ENCODE measurements around the gene CAPN8. TPM values are rescaled to one million over a fixed set of nuclear protein-coding genes. Genes with fewer than 3 reads are reported as not detected.
A peak's percentile ranks its signal among the peaks of the same experiment; 100 is the strongest.

The CAPN8 gene
- total and polyA plus RNA-seq, 11 donors: not detected

DNA sequence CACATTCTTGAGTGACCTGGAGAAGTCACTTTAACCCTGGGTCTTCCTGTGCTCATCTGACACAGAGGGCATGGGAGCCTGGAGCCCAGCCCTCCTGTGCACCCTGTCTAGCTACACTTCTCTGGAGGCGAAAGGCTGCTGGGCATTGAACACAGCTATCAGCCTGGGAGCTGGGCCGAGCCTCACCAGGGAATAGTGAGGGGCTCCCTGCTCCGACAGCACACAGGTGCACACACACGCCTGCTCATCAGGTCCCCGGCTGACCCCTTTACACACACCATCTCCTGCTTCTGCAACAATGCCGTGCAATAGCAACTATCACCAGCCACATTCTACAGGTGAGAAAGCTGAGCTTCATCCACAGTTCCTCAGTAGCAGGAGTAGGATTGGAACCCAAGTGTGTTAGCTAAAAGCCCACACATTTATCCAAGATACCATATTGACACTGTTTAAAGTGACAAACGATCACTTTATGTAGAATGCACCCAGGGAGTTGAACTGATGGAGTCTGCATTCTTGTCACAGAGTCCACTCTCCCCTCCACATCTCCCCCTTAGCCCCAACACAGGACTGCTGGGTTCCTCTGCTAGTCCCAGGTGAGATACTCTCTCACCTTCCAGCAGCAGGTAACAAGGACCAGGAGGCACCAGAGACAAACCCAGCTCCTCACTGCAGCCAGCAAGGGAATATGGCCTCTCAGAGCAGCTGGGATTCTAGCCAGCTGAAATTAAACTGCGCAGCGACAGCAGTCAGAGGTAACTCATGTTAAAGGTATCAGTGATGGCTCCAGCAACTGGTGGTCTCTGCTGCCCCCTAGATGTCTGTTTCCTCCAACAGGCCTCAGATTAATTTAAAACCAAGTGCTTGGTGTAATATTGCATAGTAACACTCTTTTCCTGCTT is 18.3 kb upstream of the CAPN8 start:
- Histone ChIP-seq H3K9me3 (no peaks in the 10 kb centered on the region), H3K27me3 (peaks cover 0 to 9% (median 0%) of the 10 kb centered on the region in 9 donors), H3K27ac (no peak overlapping the region), H3K4me1 (peaks cover 0 to 4% (median 0%) of the 10 kb centered on the region in 12 donors), H3K4me3 (no peak overlapping the region), H3K36me3 (no peaks in the 10 kb centered on the region)
- TF ChIP-seq CTCF (IDR thresholded peaks at IDR 0.05) (peak; percentile 34 to 70 (median 59)), POLR2A (IDR thresholded peaks at IDR 0.05) (no peak)
- intact Hi-C loops (cut with DNase I): loop anchor here in 9 of 10 donors (2.0 to 10.0 kb wide), 5 partner anchors 549 to 949 kb away; partner anchors contain the start of gene FAM177B (in 2 of the 9)
- ATAC-seq (peak; percentile 26 to 67 (median 44)), DNase-seq (peak in 4 of 5 donors; percentile 21 to 51 (median 34))
- 58 to 68% (median 65%) methylated on average over 7 to 9 of the region's 9 CpGs for WGBS, 4 donors

GRCh38 chr1:223682502-223682901 is 17.0 kb upstream of the CAPN8 start:
- ATAC-seq (no peak), DNase-seq (no peak)
- Histone ChIP-seq H3K4me3 (no peak overlapping the region), H3K27me3 (peaks cover 0 to 8% (median 0%) of the 10 kb centered on the region in 9 donors), H3K36me3 (no peaks in the 10 kb centered on the region), H3K27ac (no peak overlapping the region), H3K9me3 (no peaks in the 10 kb centered on the region), H3K4me1 (peaks cover 0 to 4% (median 0%) of the 10 kb centered on the region in 12 donors)
- WGBS, 4 donors: 85 to 90% (median 85%) methylated on average over 3 of the region's 3 CpGs
- no peak for TF ChIP-seq POLR2A (IDR thresholded peaks at IDR 0.05)
- no peak for TF ChIP-seq CTCF (IDR thresholded peaks at IDR 0.05)
- intact Hi-C loops (cut with DNase I): loop anchor here in 6 of 10 donors (5.0 to 10.0 kb wide), 3 partner anchors 550 to 948 kb away; partner anchors contain the start of gene FAM177B (in 2 of the 6)

GRCh38 chr1:223680188-223680587 is 14.7 kb upstream of the CAPN8 start:
- WGBS, 4 donors: 95 to 98% (median 95%) methylated on average over 2 of the region's 2 CpGs
- Histone ChIP-seq H3K27me3 (peaks cover 0 to 8% (median 0%) of the 10 kb centered on the region in 9 donors), H3K4me3 (no peak overlapping the region), H3K27ac (no peak overlapping the region), H3K4me1 (peaks cover 0 to 4% (median 0%) of the 10 kb centered on the region in 12 donors), H3K9me3 (peaks cover 0 to 3% (median 0%) of the 10 kb centered on the region in 12 donors), H3K36me3 (no peaks in the 10 kb centered on the region)
- TF ChIP-seq POLR2A (IDR thresholded peaks at IDR 0.05) (no peak), CTCF (IDR thresholded peaks at IDR 0.05) (no peak)
- intact Hi-C loops (cut with DNase I): loop anchor here in 6 of 10 donors (5.0 to 10.0 kb wide), 3 partner anchors 548 to 945 kb away; partner anchors contain the start of gene FAM177B (in 2 of the 6)
- DNase-seq: no peak
- no peak for ATAC-seq

GRCh38 chr1:223678841-223679240 is 13.3 kb upstream of the CAPN8 start:
- ATAC-seq (no peak), DNase-seq (no peak)
- intact Hi-C loops (cut with DNase I): no loop called here
- H3K4me1 ChIP-seq: peaks cover 0 to 4% (median 0%) of the 10 kb centered on the region in 12 donors
- no peak overlapping the region for H3K27ac ChIP-seq
- H3K27me3 ChIP-seq: peaks cover 0 to 8% (median 0%) of the 10 kb centered on the region in 9 donors
- no peaks in the 10 kb centered on the region for H3K36me3 ChIP-seq
- H3K9me3 ChIP-seq: peaks cover 0 to 16% (median 0%) of the 10 kb centered on the region in 12 donors
- 63 to 71% (median 66%) methylated on average over 6 of the region's 6 CpGs for WGBS, 4 donors
- TF ChIP-seq CTCF (IDR thresholded peaks at IDR 0.05): no peak
- no peak for TF ChIP-seq POLR2A (IDR thresholded peaks at IDR 0.05)
- H3K4me3 ChIP-seq: no peak overlapping the region
